CD1c-positive myeloid dendritic cell (primary cell): ENCODE data around the gene PARM1.

Experiments used
- DNase-seq: peaks from one replicate; pipeline ENCODE4 v3.0.0-alpha.2; 2016; ENCODE audit errors: extremely low spot score

Gene PARM1

GRCh38 chr4:74932832-74933561 lies at the start of gene PARM1:
TSS of gene PARM1 (plus strand) at chr4:74933116. CDS start at chr4:74933328, 212 bp downstream.
- peak; percentile 91 for DNase-seq

- no peak for DNase-seq
Measured at GRCh38 chr4:74884266-74884665, 48.6 kb upstream of the PARM1 start.

GRCh38 chr4:74886484-74886883 lies 46.4 kb upstream of the PARM1 start:
- DNase-seq: no peak

GRCh38 chr4:74890341-74890740 lies 42.6 kb upstream of the PARM1 start:
- DNase-seq: no peak

- no peak for DNase-seq
Measured at GRCh38 chr4:74891037-74891436, 41.9 kb upstream of the PARM1 start.

GRCh38 chr4:74893171-74893570 lies 39.7 kb upstream of the PARM1 start:
- no peak for DNase-seq

GRCh38 chr4:74896595-74896994 lies 36.3 kb upstream of the PARM1 start:
- DNase-seq: no peak

GRCh38 chr4:74897386-74897785 lies 35.5 kb upstream of the PARM1 start:
- DNase-seq: no peak

GRCh38 chr4:74900862-74901261 lies 32.1 kb upstream of the PARM1 start:
- DNase-seq: no peak

GRCh38 chr4:74904509-74905065 lies 28.3 kb upstream of the PARM1 start:
- DNase-seq: no peak

- DNase-seq: no peak
Measured at GRCh38 chr4:74906771-74907170, 26.1 kb upstream of the PARM1 start.

GRCh38 chr4:74919783-74920182 lies 13.1 kb upstream of the PARM1 start:
- no peak for DNase-seq

- DNase-seq: no peak
Measured at GRCh38 chr4:74920704-74921103, 12.2 kb upstream of the PARM1 start.

GRCh38 chr4:74921490-74921889 lies 11.4 kb upstream of the PARM1 start:
- DNase-seq: no peak

GRCh38 chr4:74926007-74926406 lies 6.9 kb upstream of the PARM1 start:
- no peak for DNase-seq

- DNase-seq: peak; percentile 63
Measured at GRCh38 chr4:74930162-74930561, 2.8 kb upstream of the PARM1 start.

GRCh38 chr4:74931376-74931775 lies 1.5 kb upstream of the PARM1 start:
- no peak for DNase-seq

GRCh38 chr4:74932010-74932409 lies 906 bp upstream of the PARM1 start:
- no peak for DNase-seq

- DNase-seq: peak; percentile 7
Measured at GRCh38 chr4:74933562-74934015, 673 bp downstream of the PARM1 start.

GRCh38 chr4:74934016-74934831 lies 1.3 kb downstream of the PARM1 start:
- peak; percentile 33 for DNase-seq

- DNase-seq: no peak
Measured at GRCh38 chr4:74934888-74935287, 2.0 kb downstream of the PARM1 start.

GRCh38 chr4:74941123-74941522 lies 8.2 kb downstream of the PARM1 start:
- DNase-seq: no peak
